Right ventricle myocardium superior (tissue), 1 donor: Measurements from ENCODE around the gene MAP2K3. TPM values are rescaled to one million over a fixed set of nuclear protein-coding genes. Genes with fewer than 3 reads are reported as not detected.
"Not testable (repeated sequence)": the region's sequence is repeated elsewhere in the genome, so short reads cannot be mapped to it uniquely, and the experiment has no call there.

ENCODE experiments used
- ATAC-seq: fragments of 200-7000 bp; cut with Tn5 transposase; one replicate; pipeline ENCODE4 v1.9.1; 2020; ENCODE audit warnings: mild to moderate bottlenecking; ENCODE audit not compliant: poor library complexity
- DNase-seq: peaks from one replicate; pipeline ENCODE4 v3.0.0-alpha.2; 2020
- intact Hi-C: fragments of 100-400 bp; cut with DNase I; formaldehyde crosslinking; loops from one replicate; pipeline ENCODE4 v1.11.2; 2022
- total RNA-seq: library from RNA; stranded (reverse); fragmentation: NEBNext Ultra II Directional; extraction: Animal tissue kit (Norgen Biotek cat#: 25700); gene quantifications from one replicate; pipeline ENCODE4 v1.2.1, GENCODE V29; 2021
- donor health status: DM: no; HTN: yes; CAD: no; lungs with severe emphysema.

Gene MAP2K3
- total RNA-seq, 1 donor from 2014 or later: 30.8 TPM

GRCh38 chr17:21337981-21338625 is 53.6 kb downstream of the MAP2K3 start:
- intact Hi-C loops, DNase-seq, ATAC-seq: not testable (repeated sequence)

GRCh38 chr17:21339011-21339410 is 54.5 kb downstream of the MAP2K3 start:
- no peak for DNase-seq
- intact Hi-C loops: no loop called here
- ATAC-seq: no peak

- intact Hi-C loops, DNase-seq, ATAC-seq: not testable (repeated sequence)
These were observed 55.1 kb downstream of the MAP2K3 start for GRCh38 chr17:21339571-21339970.

- ATAC-seq, intact Hi-C loops, DNase-seq: not testable (repeated sequence)
These were observed 55.9 kb downstream of the MAP2K3 start for GRCh38 chr17:21340407-21340806.

GRCh38 chr17:21341279-21341678 is 56.8 kb downstream of the MAP2K3 start:
- DNase-seq, ATAC-seq, intact Hi-C loops: not testable (repeated sequence)

GRCh38 chr17:21341925-21342540 is 57.5 kb downstream of the MAP2K3 start:
- DNase-seq: peak; percentile 4
- intact Hi-C loops, ATAC-seq: not testable (repeated sequence)

GRCh38 chr17:21343061-21343949 is 58.8 kb downstream of the MAP2K3 start:
- ATAC-seq, intact Hi-C loops: not testable (repeated sequence)
- peak; percentile 27 for DNase-seq

- ATAC-seq, DNase-seq, intact Hi-C loops: not testable (repeated sequence)
These were observed 60.3 kb downstream of the MAP2K3 start for GRCh38 chr17:21344801-21345200.

- intact Hi-C loops: no loop called here
- ATAC-seq (no peak), DNase-seq (peak; percentile 39)
These were observed 60.7 kb downstream of the MAP2K3 start for GRCh38 chr17:21345236-21345635.

GRCh38 chr17:21346107-21346506 is 61.6 kb downstream of the MAP2K3 start:
- peak; percentile 66 for ATAC-seq
- DNase-seq, intact Hi-C loops: not testable (repeated sequence)

GRCh38 chr17:21346651-21347250 is 62.2 kb downstream of the MAP2K3 start:
- ATAC-seq: peak; percentile 88
- intact Hi-C loops: not testable (repeated sequence)
- DNase-seq: peak; percentile 75

- not testable (repeated sequence) for ATAC-seq
- DNase-seq: peak; percentile 17
These were observed 63.1 kb downstream of the MAP2K3 start for GRCh38 chr17:21347660-21348059.

GRCh38 chr17:21348081-21348925 is 63.8 kb downstream of the MAP2K3 start:
- intact Hi-C loops, ATAC-seq: not testable (repeated sequence)
- peak; percentile 20 for DNase-seq

More at GRCh38 chr17:21347660-21348059, 63.1 kb downstream of the MAP2K3 start:
- intact Hi-C loops: not testable (repeated sequence)

GRCh38 chr17:21348926-21349261 is 64.4 kb downstream of the MAP2K3 start:
- ATAC-seq, intact Hi-C loops, DNase-seq: not testable (repeated sequence)

GRCh38 chr17:21349358-21350050 is 65.0 kb downstream of the MAP2K3 start:
- DNase-seq: peak; percentile 4
- intact Hi-C loops, ATAC-seq: not testable (repeated sequence)

- ATAC-seq, intact Hi-C loops: not testable (repeated sequence)
- DNase-seq: peak; percentile 23
These were observed 66.0 kb downstream of the MAP2K3 start for GRCh38 chr17:21350495-21350894.

GRCh38 chr17:21351366-21352065 is 67.0 kb downstream of the MAP2K3 start:
- intact Hi-C loops: no loop called here
- ATAC-seq (no peak), DNase-seq (peak; percentile 24)
